ENCODE measurements around the gene VCL. TPM values are rescaled to one million over a fixed set of nuclear protein-coding genes. Genes with fewer than 3 reads are reported as not detected.

VCL gene
- total RNA-seq, 2 experiments from 2014 or later: 13.4 to 14.4 TPM

DNA sequence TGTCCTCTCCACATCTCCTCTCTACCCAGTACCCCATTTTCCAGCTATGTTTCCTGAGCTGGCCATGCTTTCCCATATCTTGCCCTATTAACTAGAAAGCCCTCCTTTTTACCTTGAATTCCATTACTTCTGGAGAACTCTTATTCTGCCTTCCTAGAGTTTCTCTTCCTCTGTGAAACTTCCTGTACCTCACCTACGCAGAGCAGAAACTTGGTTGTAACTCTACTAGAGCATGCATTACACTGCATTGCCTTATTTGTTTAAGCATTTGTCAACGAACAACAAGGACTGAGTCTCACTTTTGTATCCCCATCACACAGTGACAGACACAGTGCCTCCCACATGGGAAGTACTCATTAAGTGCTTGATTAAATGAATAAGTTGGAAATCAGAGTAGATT is 36.4 kb downstream of the VCL start:
- no peaks in the 10 kb centered on the region for H3K27me3 Mint-ChIP-seq (ENCODE audit: low read depth)
- H3K4me1 Mint-ChIP-seq (ENCODE audit: low read depth): peaks cover 24% of the 10 kb centered on the region
- H3K36me3 Mint-ChIP-seq (ENCODE audit: low read depth): no peaks in the 10 kb centered on the region
- CTCF ChIA-PET: interaction anchor here (0.5 to 1.5 kb wide), 4 partner anchors 10 to 154 kb away, joined by 3 to 9 read pairs (median 4); no protein-coding TSS in a partner anchor
- H3K27ac Mint-ChIP-seq: no peak overlapping the region
- DNase-seq: no peak
- H3K4me3 Mint-ChIP-seq: no peak overlapping the region
- intact Hi-C loops (cut with micrococcal nuclease): loop anchor here (2.0 kb wide), 1 partner anchor 148 kb away; no protein-coding TSS in a partner anchor
- no peaks in the 10 kb centered on the region for H3K9me3 Mint-ChIP-seq

- DNase-seq: no peak
- CTCF ChIA-PET: interaction anchor here (0.7 to 1.5 kb wide), 5 partner anchors 14 to 155 kb away, joined by 3 to 6 read pairs (median 4); no protein-coding TSS in a partner anchor
- no peak overlapping the region for H3K27ac Mint-ChIP-seq
- no peak overlapping the region for H3K4me3 Mint-ChIP-seq
- H3K9me3 Mint-ChIP-seq: no peaks in the 10 kb centered on the region
- intact Hi-C loops (cut with micrococcal nuclease): loop anchor here (2.0 kb wide), 1 partner anchor 149 kb away; no protein-coding TSS in a partner anchor
- no peaks in the 10 kb centered on the region for H3K36me3 Mint-ChIP-seq (ENCODE audit: low read depth)
- peaks cover 30% of the 10 kb centered on the region for H3K4me1 Mint-ChIP-seq (ENCODE audit: low read depth)
- no peaks in the 10 kb centered on the region for H3K27me3 Mint-ChIP-seq (ENCODE audit: low read depth)
These were observed 37.4 kb downstream of the VCL start for GRCh38 chr10:74035303-74035702.

DNA sequence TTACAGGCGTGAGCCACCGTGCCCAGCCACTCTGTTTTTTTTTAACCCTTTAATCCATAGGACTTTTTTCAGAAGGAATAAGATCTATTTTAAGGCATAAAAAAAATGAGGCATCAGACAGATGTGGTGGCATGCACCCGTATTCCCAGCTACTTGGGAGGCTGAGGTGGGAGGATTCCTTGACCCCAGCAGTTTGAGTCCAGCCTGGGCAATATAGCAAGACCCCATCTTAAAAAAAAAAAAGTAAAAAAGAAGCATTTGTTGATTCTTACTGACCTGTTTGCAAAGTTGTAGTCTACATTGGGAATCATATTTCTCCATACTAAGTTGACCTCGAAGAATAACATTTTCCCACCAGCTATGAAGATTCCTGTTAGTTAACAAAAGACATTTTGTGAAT is 38.6 kb downstream of the VCL start:
- Mint-ChIP-seq H3K27me3 (ENCODE audit: low read depth) (no peaks in the 10 kb centered on the region), H3K36me3 (ENCODE audit: low read depth) (no peaks in the 10 kb centered on the region), H3K27ac (no peak overlapping the region), H3K9me3 (no peaks in the 10 kb centered on the region), H3K4me3 (no peak overlapping the region), H3K4me1 (ENCODE audit: low read depth) (peaks cover 25% of the 10 kb centered on the region)
- CTCF ChIA-PET: interaction anchor here (0.6 kb wide), 1 partner anchor 12 kb away, joined by 5 read pairs; no protein-coding TSS in a partner anchor
- intact Hi-C loops (cut with micrococcal nuclease): no loop called here
- DNase-seq: no peak

GRCh38 chr10:74039561-74040145 is 41.7 kb downstream of the VCL start:
- Mint-ChIP-seq H3K9me3 (no peaks in the 10 kb centered on the region), H3K36me3 (ENCODE audit: low read depth) (no peaks in the 10 kb centered on the region), H3K4me3 (no peak overlapping the region), H3K4me1 (ENCODE audit: low read depth) (peaks cover 11% of the 10 kb centered on the region), H3K27ac (no peak overlapping the region), H3K27me3 (ENCODE audit: low read depth) (no peaks in the 10 kb centered on the region)
- intact Hi-C loops (cut with micrococcal nuclease): no loop called here
- CTCF ChIA-PET: interaction anchor here (0.6 kb wide), 1 partner anchor 843 kb away, joined by 4 read pairs; no protein-coding TSS in a partner anchor
- DNase-seq: no peak

DNA sequence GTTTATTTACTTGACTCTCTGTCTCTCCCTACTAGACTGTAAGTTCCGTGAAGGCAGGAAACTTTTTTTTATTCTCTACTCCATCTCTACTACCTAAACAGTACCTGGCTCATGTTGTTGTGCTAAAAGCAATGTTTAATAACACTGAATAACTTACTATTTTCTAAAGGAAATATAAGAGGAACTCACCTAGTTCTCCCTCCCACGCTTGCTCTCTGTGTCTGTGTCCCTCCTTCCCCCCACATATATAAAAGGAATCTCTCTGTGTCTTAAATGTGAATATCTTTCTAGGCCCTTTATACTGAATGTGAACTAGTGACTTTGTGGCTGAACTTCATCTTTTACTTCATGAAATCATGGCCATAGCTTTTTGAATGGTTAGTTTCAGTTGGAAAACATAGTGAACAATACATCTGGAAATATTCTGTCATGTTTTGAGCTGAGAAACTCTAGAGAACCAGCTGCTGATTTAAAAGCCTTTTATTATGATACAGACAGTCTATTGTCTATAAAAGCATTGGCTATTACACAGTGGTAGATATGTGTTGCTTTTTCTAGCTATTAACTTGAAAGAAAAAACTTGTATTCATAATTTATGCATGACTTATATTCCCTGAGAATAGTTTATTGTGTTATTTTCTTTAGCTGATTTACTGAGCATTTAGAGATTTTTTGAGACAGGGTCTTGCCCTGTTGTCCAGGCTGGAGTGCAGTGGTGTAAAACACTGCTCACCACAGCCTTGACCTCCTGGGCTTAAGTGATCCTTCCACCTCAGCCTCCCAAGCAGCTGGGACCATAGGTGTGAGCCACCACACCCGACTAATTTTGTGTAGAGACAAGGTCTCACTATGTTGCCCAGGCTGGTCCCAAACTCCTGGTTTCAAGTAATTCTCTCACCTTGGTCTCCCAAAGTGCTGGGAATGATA is 42.5 kb downstream of the VCL start:
- peaks cover 8% of the 10 kb centered on the region for H3K4me1 Mint-ChIP-seq (ENCODE audit: low read depth)
- no peaks in the 10 kb centered on the region for H3K9me3 Mint-ChIP-seq
- DNase-seq: no peak
- no peaks in the 10 kb centered on the region for H3K36me3 Mint-ChIP-seq (ENCODE audit: low read depth)
- intact Hi-C loops (cut with micrococcal nuclease): no loop called here
- CTCF ChIA-PET: no interaction called here
- no peak overlapping the region for H3K27ac Mint-ChIP-seq
- no peaks in the 10 kb centered on the region for H3K27me3 Mint-ChIP-seq (ENCODE audit: low read depth)
- no peak overlapping the region for H3K4me3 Mint-ChIP-seq

- CTCF ChIA-PET: no interaction called here
- H3K27ac Mint-ChIP-seq: no peak overlapping the region
These were observed 46.5 kb downstream of the VCL start for GRCh38 chr10:74044419-74044818.

DNA sequence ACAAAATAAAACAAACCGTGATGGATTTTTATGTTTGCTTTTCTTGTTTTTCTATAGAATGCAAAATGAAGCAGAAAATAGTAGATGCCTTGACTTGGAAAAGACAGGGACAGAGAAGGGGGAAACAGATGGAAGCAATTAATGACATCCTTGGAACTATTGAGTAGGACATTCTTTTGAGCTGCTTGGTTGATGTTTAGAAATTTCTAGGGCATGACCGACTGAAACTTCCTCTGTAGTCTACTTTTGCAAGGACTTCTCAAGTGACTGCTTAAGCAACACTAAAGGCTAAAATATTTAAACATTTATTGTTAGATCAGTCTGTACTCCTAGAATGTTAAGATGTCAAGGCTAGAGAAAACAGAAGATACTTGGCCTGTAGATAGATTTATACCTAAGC is 49.4 kb downstream of the VCL start:
- no peak overlapping the region for H3K27ac Mint-ChIP-seq
- H3K4me3 Mint-ChIP-seq: no peak overlapping the region
- CTCF ChIA-PET: interaction anchor here (0.9 kb wide), 1 partner anchor 161 kb away, joined by 4 read pairs; no protein-coding TSS in a partner anchor
- no peak for DNase-seq
- no peaks in the 10 kb centered on the region for H3K4me1 Mint-ChIP-seq (ENCODE audit: low read depth)
- H3K27me3 Mint-ChIP-seq (ENCODE audit: low read depth): no peaks in the 10 kb centered on the region
- no peaks in the 10 kb centered on the region for H3K9me3 Mint-ChIP-seq
- H3K36me3 Mint-ChIP-seq (ENCODE audit: low read depth): no peaks in the 10 kb centered on the region
- intact Hi-C loops (cut with micrococcal nuclease): no loop called here

More at GRCh38 chr10:74044419-74044818, 46.5 kb downstream of the VCL start:
- Mint-ChIP-seq H3K36me3 (ENCODE audit: low read depth) (no peaks in the 10 kb centered on the region), H3K4me1 (ENCODE audit: low read depth) (peaks cover 8% of the 10 kb centered on the region), H3K9me3 (no peaks in the 10 kb centered on the region), H3K4me3 (no peak overlapping the region), H3K27me3 (ENCODE audit: low read depth) (no peaks in the 10 kb centered on the region)
- no peak for DNase-seq
- intact Hi-C loops (cut with micrococcal nuclease): no loop called here

DNA sequence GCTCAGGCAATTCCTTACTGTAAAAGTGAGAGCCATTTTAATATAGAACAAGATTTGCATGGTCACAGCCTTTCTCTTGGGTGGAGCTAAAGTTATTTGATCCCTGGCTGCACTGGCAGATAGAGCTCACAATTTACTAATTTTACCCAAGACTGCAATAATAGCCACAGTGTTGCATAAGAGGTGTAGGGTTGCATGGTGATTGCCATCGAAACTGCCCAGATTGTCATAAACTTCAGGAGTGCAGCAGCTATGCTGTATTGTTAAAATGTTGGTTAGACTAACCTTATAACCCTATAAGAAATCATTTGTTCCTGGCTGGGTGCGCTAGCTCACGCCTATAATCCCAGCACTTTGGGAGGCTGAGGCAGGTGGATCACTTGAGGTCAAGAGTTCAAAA is 50.0 kb downstream of the VCL start:
- Mint-ChIP-seq H3K4me1 (ENCODE audit: low read depth) (no peaks in the 10 kb centered on the region), H3K36me3 (ENCODE audit: low read depth) (no peaks in the 10 kb centered on the region), H3K9me3 (no peaks in the 10 kb centered on the region), H3K27me3 (ENCODE audit: low read depth) (no peaks in the 10 kb centered on the region), H3K4me3 (no peak overlapping the region), H3K27ac (no peak overlapping the region)
- CTCF ChIA-PET: interaction anchor here (0.6 to 0.9 kb wide), 2 partner anchors 162 to 1490 kb away, joined by 3 to 4 read pairs; no protein-coding TSS in a partner anchor
- no peak for DNase-seq
- intact Hi-C loops (cut with micrococcal nuclease): no loop called here

- Mint-ChIP-seq H3K4me3 (no peak overlapping the region), H3K36me3 (ENCODE audit: low read depth) (no peaks in the 10 kb centered on the region), H3K27ac (no peak overlapping the region), H3K4me1 (ENCODE audit: low read depth) (peaks cover 3% of the 10 kb centered on the region), H3K9me3 (no peaks in the 10 kb centered on the region), H3K27me3 (ENCODE audit: low read depth) (no peaks in the 10 kb centered on the region)
- DNase-seq: no peak
- intact Hi-C loops (cut with micrococcal nuclease): no loop called here
- CTCF ChIA-PET: interaction anchor here (0.6 to 1.2 kb wide), 3 partner anchors 12 to 1491 kb away, joined by 3 to 5 read pairs (median 4); no protein-coding TSS in a partner anchor
These were observed 50.5 kb downstream of the VCL start for GRCh38 chr10:74048433-74048832.

DNA sequence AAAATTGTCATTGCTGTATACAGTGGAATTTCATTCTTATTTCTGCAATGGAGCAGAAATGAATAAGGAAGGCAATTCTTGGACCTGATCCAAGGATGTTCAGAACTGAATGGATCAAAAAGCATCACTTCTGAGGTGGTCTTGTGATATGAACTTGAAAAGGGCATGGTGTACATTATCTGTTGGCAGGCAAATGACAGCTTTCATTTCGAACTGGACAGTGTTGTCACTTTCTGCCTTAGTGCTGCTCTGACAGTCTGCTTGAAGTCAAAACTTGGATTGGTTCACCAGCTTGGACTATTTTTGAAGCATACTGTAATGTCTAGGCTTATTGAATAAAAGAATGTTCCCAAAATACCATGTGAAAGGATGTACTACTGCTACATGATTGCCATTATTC is 52.0 kb downstream of the VCL start:
- H3K36me3 Mint-ChIP-seq (ENCODE audit: low read depth): no peaks in the 10 kb centered on the region
- intact Hi-C loops (cut with micrococcal nuclease): no loop called here
- H3K27ac Mint-ChIP-seq: no peak overlapping the region
- no peaks in the 10 kb centered on the region for H3K9me3 Mint-ChIP-seq
- H3K27me3 Mint-ChIP-seq (ENCODE audit: low read depth): no peaks in the 10 kb centered on the region
- no peak for DNase-seq
- CTCF ChIA-PET: interaction anchor here (0.6 to 1.0 kb wide), 2 partner anchors 11 to 15 kb away, joined by 3 to 4 read pairs; no protein-coding TSS in a partner anchor
- H3K4me1 Mint-ChIP-seq (ENCODE audit: low read depth): peaks cover 3% of the 10 kb centered on the region
- H3K4me3 Mint-ChIP-seq: no peak overlapping the region

GRCh38 chr10:74050653-74051052 is 52.7 kb downstream of the VCL start:
- H3K27ac Mint-ChIP-seq: no peak overlapping the region
- DNase-seq: no peak
- CTCF ChIA-PET: interaction anchor here (0.6 kb wide), 1 partner anchor 10 kb away, joined by 3 read pairs; no protein-coding TSS in a partner anchor
- no peaks in the 10 kb centered on the region for H3K9me3 Mint-ChIP-seq
- H3K4me1 Mint-ChIP-seq (ENCODE audit: low read depth): peaks cover 5% of the 10 kb centered on the region
- no peaks in the 10 kb centered on the region for H3K27me3 Mint-ChIP-seq (ENCODE audit: low read depth)
- H3K36me3 Mint-ChIP-seq (ENCODE audit: low read depth): no peaks in the 10 kb centered on the region
- intact Hi-C loops (cut with micrococcal nuclease): no loop called here
- no peak overlapping the region for H3K4me3 Mint-ChIP-seq

- no peak overlapping the region for H3K27ac Mint-ChIP-seq
- CTCF ChIA-PET: interaction anchor here (1.0 kb wide), 1 partner anchor 111 kb away, joined by 3 read pairs; no protein-coding TSS in a partner anchor
These were observed 53.9 kb downstream of the VCL start for GRCh38 chr10:74051736-74052342.

More at GRCh38 chr10:74051736-74052342, 53.9 kb downstream of the VCL start:
- Mint-ChIP-seq H3K4me3 (no peak overlapping the region), H3K4me1 (ENCODE audit: low read depth) (peaks cover 15% of the 10 kb centered on the region), H3K27me3 (ENCODE audit: low read depth) (no peaks in the 10 kb centered on the region), H3K9me3 (no peaks in the 10 kb centered on the region), H3K36me3 (ENCODE audit: low read depth) (no peaks in the 10 kb centered on the region)
- intact Hi-C loops (cut with micrococcal nuclease): no loop called here
- no peak for DNase-seq
